K562 (cell line): ENCODE measurements around the gene KDM4C. TPM values are rescaled to one million over a fixed set of nuclear protein-coding genes. Genes with fewer than 3 reads are reported as not detected.

Experiments used
- ATAC-seq: fragments of 200-7000 bp; cut with Tn5 transposase; 3 replicates; pipeline ENCODE4 v1.9.1; 2020; ENCODE audit warnings: moderate library complexity
- BruUV-seq: library from RNA; stranded (reverse); fragments of 400-500 nt; replicated peaks from 2 replicates; lab custom pipeline; 2021; lab: Mats Ljungman, UMichigan
- CTCF ChIA-PET: fragments of 300-600 bp; formaldehyde crosslinking; extraction: SDS; loops from one replicate; lab custom pipeline; 2021; ENCODE audit warnings: low intra/inter-chr PET ratio; lab: Yijun Ruan, JAX
- POLR2A ChIA-PET: fragments of 300-600, 350-650 bp; sonication (Branson Sonifier 250); formaldehyde crosslinking; extraction: SDS; loops from one replicate; lab custom pipeline; 2021; ENCODE audit warnings: antibody characterized with exemption, inconsistent platforms; lab: Yijun Ruan, JAX
- DNase-seq, 4 experiments: peaks; one replicate each; pipeline versions ENCODE4 v3.0.0 to v3.0.0-alpha.2; 2011 to 2018; ENCODE audit warnings: low spot score in 3 of 4, mixed read lengths in 3 of 4; ENCODE audit errors: extremely low read depth in 1 of 4
- FAIRE-seq: peaks from 2 replicates; lab custom pipeline; 2011; peaks lifted over from hg19 to GRCh38; lab: Jason Lieb, UNC
- H2AFZ ChIP-seq: 2 replicates; pipeline ENCODE4 v1.6.0; 2011; ENCODE audit warnings: low read depth, low read length, control low read depth, inconsistent platforms
- H3K27ac ChIP-seq: fragments of 200-600 bp; 3 replicates; pipeline ENCODE4 v1.8.0; 2011; ENCODE audit warnings: low read depth, mild to moderate bottlenecking, control low read depth, inconsistent platforms, low read length, moderate library complexity, mixed read lengths; ENCODE audit errors: extremely low read depth
- H3K27me3 ChIP-seq, 2 experiments: fragments of 300-600 bp in 1 of 2; 2 replicates in 1 of 2; 3 replicates in 1 of 2; pipeline versions ENCODE4 v1.6.0 to v1.8.0; 2011; ENCODE audit warnings: inconsistent platforms in 2 of 2, low read length in 2 of 2, mild to moderate bottlenecking in 1 of 2, mixed read lengths in 1 of 2, moderate library complexity in 1 of 2; ENCODE audit not compliant: control insufficient read depth in 2 of 2, insufficient read depth in 2 of 2
- H3K36me3 ChIP-seq: fragments of 300-600 bp; 3 replicates; pipeline ENCODE4 v1.8.0; 2011; ENCODE audit warnings: mild to moderate bottlenecking, low read length, inconsistent platforms; ENCODE audit not compliant: control insufficient read depth, insufficient read depth
- H3K4me1 ChIP-seq, 2 experiments: fragments of 200-600 bp in 1 of 2; replicated peaks in 1 of 2; 2 replicates in 1 of 2; 3 replicates in 1 of 2; pipeline versions ENCODE4 v1.5.1 to v1.8.0; 2011; ENCODE audit warnings: inconsistent platforms in 2 of 2, low read length in 2 of 2, mild to moderate bottlenecking in 1 of 2, mixed read lengths in 1 of 2, moderate library complexity in 1 of 2; ENCODE audit not compliant: control insufficient read depth in 2 of 2, insufficient read depth in 2 of 2
- H3K4me2 ChIP-seq: 2 replicates; pipeline ENCODE4 v1.6.1; 2011; ENCODE audit warnings: low read length, control low read depth, inconsistent platforms, mixed read lengths; ENCODE audit not compliant: insufficient read depth
- H3K4me3 ChIP-seq: fragments of 200-600 bp; sonication (generic), shearing (Covaris generic); 2 replicates; pipeline ENCODE4 v1.5.1; 2016; ENCODE audit warnings: control low read depth, inconsistent platforms
- H3K79me2 ChIP-seq: fragments of 200-600 bp; 3 replicates; pipeline ENCODE4 v1.8.0; 2011; ENCODE audit warnings: low read length, inconsistent platforms; ENCODE audit not compliant: control insufficient read depth, insufficient read depth
- H3K9ac ChIP-seq, 2 experiments: 2 replicates each; pipeline versions ENCODE4 v1.6.0 to v1.6.1; 2011; ENCODE audit warnings: low read depth in 2 of 2, low read length in 2 of 2, control low read depth in 1 of 2, inconsistent platforms in 1 of 2, mild to moderate bottlenecking in 1 of 2, mixed read lengths in 1 of 2; ENCODE audit not compliant: insufficient read depth in 1 of 2
- H3K9me1 ChIP-seq: one replicate; pipeline ENCODE4 v1.6.0; 2011; ENCODE audit warnings: inconsistent platforms, mild to moderate bottlenecking, low read length, moderate library complexity; ENCODE audit not compliant: control insufficient read depth, insufficient read depth
- H3K9me3 ChIP-seq: replicated peaks from 2 replicates; pipeline ENCODE4 v1.5.1; 2011; ENCODE audit warnings: low read depth, low read length, inconsistent platforms; ENCODE audit not compliant: control insufficient read depth, insufficient read depth
- H4K20me1 ChIP-seq: replicated peaks from 2 replicates; pipeline ENCODE4 v1.6.1; 2011; ENCODE audit warnings: low read length, inconsistent platforms, mixed read lengths; ENCODE audit not compliant: control insufficient read depth, insufficient read depth
- CHD2 ChIP-seq: IDR thresholded peaks from 2 replicates; pipeline ENCODE4 v1.6.1; 2011; ENCODE audit warnings: low read depth, low read length
- ELF4 ChIP-seq: fragments of 450-650 bp; formaldehyde crosslinking; IDR thresholded peaks from 2 replicates; pipeline ENCODE4 v1.4.0; 2022; ENCODE audit warnings: missing genetic modification characterization
- ERF ChIP-seq: fragments of 450-650 bp; formaldehyde crosslinking; IDR thresholded peaks from 2 replicates; pipeline ENCODE4 v1.4.0; 2020; ENCODE audit warnings: mild to moderate bottlenecking, mixed read lengths
- FOXM1 ChIP-seq, 2 experiments: fragments of 450-650 bp in 1 of 2; sonication (generic) in 1 of 2; formaldehyde crosslinking in 1 of 2; IDR thresholded peaks; 2 replicates each; pipeline versions ENCODE4 v1.6.1 to v1.9.0; 2017 to 2022; ENCODE audit warnings: low read depth in 2 of 2, mild to moderate bottlenecking in 2 of 2, missing genetic modification reagents in 1 of 2, moderate library complexity in 1 of 2
- HDAC6 ChIP-seq: IDR thresholded peaks from 2 replicates; pipeline ENCODE4 v1.6.1; 2012; ENCODE audit warnings: low read depth, mild to moderate bottlenecking, control low read depth, inconsistent platforms, low read length, moderate library complexity
- HDGF ChIP-seq: fragments of 450-650 bp; IDR thresholded peaks from 2 replicates; pipeline ENCODE4 v1.6.1; 2016
- IFI16 ChIP-seq: fragments of 250-450 bp; sonication (Bioruptor Pico); IDR thresholded peaks from 2 replicates; pipeline ENCODE4 v2.1.2; 2022; ENCODE audit warnings: mild to moderate bottlenecking, inconsistent platforms
- LEF1 ChIP-seq: fragments of 450-650 bp; IDR thresholded peaks from 2 replicates; pipeline ENCODE4 v1.6.1; 2016; ENCODE audit warnings: mild to moderate bottlenecking
- MITF ChIP-seq: IDR thresholded peaks from 2 replicates; pipeline ENCODE4 v1.6.1; 2014; ENCODE audit warnings: antibody characterized with exemption
- NFIX ChIP-seq: fragments of 250-450 bp; sonication (Bioruptor Pico); IDR thresholded peaks from 2 replicates; pipeline ENCODE4 v1.4.0; 2020; ENCODE audit warnings: low read depth, mild to moderate bottlenecking, moderate library complexity
- SIN3B ChIP-seq: fragments of 450-650 bp; IDR thresholded peaks from 2 replicates; pipeline ENCODE4 v1.6.1; 2017; ENCODE audit warnings: low read depth, mild to moderate bottlenecking, moderate library complexity
- SOX6 ChIP-seq: fragments of 450-650 bp; IDR thresholded peaks from 2 replicates; pipeline ENCODE4 v1.6.1; 2014; ENCODE audit warnings: mild to moderate bottlenecking
- SRSF3 ChIP-seq: fragments of 200-400 bp; formaldehyde crosslinking; IDR thresholded peaks from 2 replicates; pipeline ENCODE4 v1.6.1; 2016; ENCODE audit warnings: mild to moderate bottlenecking, low read length, moderate library complexity; ENCODE audit not compliant: insufficient read depth
- WHSC1 ChIP-seq: IDR thresholded peaks from one replicate; pipeline ENCODE4 v1.6.1; 2012; ENCODE audit warnings: low read length, control low read depth, inconsistent platforms
- ZC3H11A ChIP-seq: IDR thresholded peaks from 2 replicates; pipeline ENCODE4 v1.6.1; 2012; ENCODE audit warnings: low read depth, low read length, improper control_type of control experiment
- ZFP36 ChIP-seq: fragments of 150-350 bp; IDR thresholded peaks from 2 replicates; pipeline ENCODE4 v1.6.1; 2018; ENCODE audit warnings: low read length, low read depth; ENCODE audit not compliant: partially characterized antibody
- ZNF253 ChIP-seq: fragments of 250-450 bp; sonication (Bioruptor Pico); conservative IDR thresholded peaks from 2 replicates; pipeline ENCODE4 v1.6.1; 2021; ENCODE audit warnings: mild to moderate bottlenecking
- WGBS: fragments of 100-300 bp; shearing (Covaris generic); methylation state at CpG from one replicate; pipeline ENCODE4 v1.1.6; 2016; ENCODE audit warnings: low coverage, mixed read lengths; ENCODE audit not compliant: insufficient coverage; ENCODE audit errors: missing lambda C conversion rate; 5-methylcytosine and 5-hydroxymethylcytosine counted together
- in situ Hi-C: fragments of 300-500 bp; cut with MboI; formaldehyde crosslinking; loops from 4 replicates; pipeline ENCODE4 v1.15.0; 2018; ENCODE audit warnings: inconsistent platforms, mixed read lengths
- intact Hi-C: fragments of 100-400 bp; cut with micrococcal nuclease; formaldehyde crosslinking; loops from 2 replicates; pipeline ENCODE4 v1.14.2; 2022
- polyA plus RNA-seq, 8 experiments: library from polyadenylated mRNA; depleted of rRNA in 4 of 8; stranded (reverse) in 5 of 8; unstranded in 3 of 8; fragments of >200 nt; fragmentation: Nextera tagmentation in 2 of 8; fragmentation: Illumina TruSeq in 1 of 8; extraction: Ambion mirVana in 2 of 8; extraction: Trizol in 1 of 8; gene quantifications; 2 replicates each; pipeline versions ENCODE4 v1.2.1 to v1.2.3, GENCODE V29; 2011 to 2014; ENCODE audit warnings: inconsistent platforms in 1 of 8, missing spikeins in 1 of 8
- total RNA-seq, 7 experiments: library from RNA; depleted of rRNA in 6 of 7; stranded (reverse); fragments of >200 nt in 6 of 7; fragmentation: Illumina TruSeq in 2 of 7; extraction: Trizol in 2 of 7; gene quantifications; 2 replicates each; pipeline versions ENCODE4 v1.2.1 to v1.2.3, GENCODE V29; 2011 to 2021; ENCODE audit warnings: low replicate concordance in 1 of 7
- TF ChIP-seq, protein P1 (sequence below): fragments of 450-650 bp; IDR thresholded peaks from 2 replicates; pipeline ENCODE4 v1.6.1; 2016; ENCODE audit warnings: borderline replicate concordance

Gene KDM4C
- total and polyA plus RNA-seq, 9 of the 15 experiments (the other 6 are each of a cell fraction or from before 2014, with no cell fraction given): 5.4 to 17.0 (median 12.6) TPM

DNA sequence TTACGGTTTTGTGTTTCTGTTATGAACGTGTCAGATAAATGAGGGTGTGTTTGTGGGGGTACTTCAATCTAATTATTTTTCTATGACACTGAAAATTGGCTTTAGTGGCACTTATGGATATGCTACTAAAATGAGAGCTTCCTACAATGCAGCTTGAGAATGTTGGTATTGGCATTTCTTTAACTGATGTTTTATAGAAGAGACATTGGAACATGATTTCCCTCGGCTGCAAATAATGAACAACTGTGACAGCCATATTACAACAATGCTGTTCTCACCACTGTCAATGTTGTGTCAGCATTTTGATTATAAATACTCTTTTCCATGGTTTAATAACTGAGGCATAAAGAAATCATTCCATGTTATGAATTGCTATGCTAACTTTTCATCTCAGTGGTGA is 279.4 kb downstream of the KDM4C start:
- Histone ChIP-seq H2AFZ (no peak overlapping the region), H3K4me1 (no peaks in the 10 kb centered on the region), H3K4me2 (no peak overlapping the region), H3K36me3 (no peaks in the 10 kb centered on the region; the same call in 2 of the 3 replicates), H3K4me3 (no peak overlapping the region), H3K27ac (no peak overlapping the region), H3K79me2 (no peaks in the 10 kb centered on the region), H3K9ac (no peak overlapping the region), H3K9me1 (no peaks in the 10 kb centered on the region), H4K20me1 (no peaks in the 10 kb centered on the region), H3K27me3 (no peaks in the 10 kb centered on the region), H3K9me3 (no peaks in the 10 kb centered on the region)
- intact Hi-C loops (no loop called here), in situ Hi-C loops (no loop called here)
- no peak for DNase-seq
- no peak for FAIRE-seq
- CTCF ChIA-PET: no interaction called here
- no peak for TF ChIP-seq SRSF3
- TF ChIP-seq NFIX (CRISPR knock-in tag): no peak
- TF ChIP-seq ZC3H11A: no peak
- no peak for TF ChIP-seq IFI16 (CRISPR knock-in tag)
- TF ChIP-seq ERF (CRISPR knock-in tag): no peak
- no peak for TF ChIP-seq MITF
- TF ChIP-seq HDAC6: no peak
- TF ChIP-seq SOX6: no peak
- no peak for TF ChIP-seq FOXM1 (IDR thresholded peaks at IDR 0.05; ENCODE audit: low read depth)
- no peak for TF ChIP-seq FOXM1 (CRISPR knock-in tag; IDR thresholded peaks at IDR 0.05; ENCODE audit: low read depth)
- no peak for TF ChIP-seq WHSC1
- TF ChIP-seq HDGF: no peak
- TF ChIP-seq LEF1: no peak
- no peak for TF ChIP-seq ELF4 (CRISPR knock-in tag)
- TF ChIP-seq SIN3B: no peak
- no peak for TF ChIP-seq ZNF253 (CRISPR knock-in tag)
- TF ChIP-seq CHD2: no peak
- no peak for TF ChIP-seq ZFP36
- TF ChIP-seq, protein P1, sequence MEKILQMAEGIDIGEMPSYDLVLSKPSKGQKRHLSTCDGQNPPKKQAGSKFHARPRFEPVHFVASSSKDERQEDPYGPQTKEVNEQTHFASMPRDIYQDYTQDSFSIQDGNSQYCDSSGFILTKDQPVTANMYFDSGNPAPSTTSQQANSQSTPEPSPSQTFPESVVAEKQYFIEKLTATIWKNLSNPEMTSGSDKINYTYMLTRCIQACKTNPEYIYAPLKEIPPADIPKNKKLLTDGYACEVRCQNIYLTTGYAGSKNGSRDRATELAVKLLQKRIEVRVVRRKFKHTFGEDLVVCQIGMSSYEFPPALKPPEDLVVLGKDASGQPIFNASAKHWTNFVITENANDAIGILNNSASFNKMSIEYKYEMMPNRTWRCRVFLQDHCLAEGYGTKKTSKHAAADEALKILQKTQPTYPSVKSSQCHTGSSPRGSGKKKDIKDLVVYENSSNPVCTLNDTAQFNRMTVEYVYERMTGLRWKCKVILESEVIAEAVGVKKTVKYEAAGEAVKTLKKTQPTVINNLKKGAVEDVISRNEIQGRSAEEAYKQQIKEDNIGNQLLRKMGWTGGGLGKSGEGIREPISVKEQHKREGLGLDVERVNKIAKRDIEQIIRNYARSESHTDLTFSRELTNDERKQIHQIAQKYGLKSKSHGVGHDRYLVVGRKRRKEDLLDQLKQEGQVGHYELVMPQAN: no peak
- POLR2A ChIA-PET: interaction anchor here (0.7 kb wide), 1 partner anchor 471 kb away, joined by 4 read pairs; no protein-coding TSS in a partner anchor
- WGBS: 78% methylated on average over 3 of the region's 3 CpGs
- no peak for ATAC-seq
- BruUV-seq: no TSS peak
